ENCODE measurements around the gene CD63.

DNA sequence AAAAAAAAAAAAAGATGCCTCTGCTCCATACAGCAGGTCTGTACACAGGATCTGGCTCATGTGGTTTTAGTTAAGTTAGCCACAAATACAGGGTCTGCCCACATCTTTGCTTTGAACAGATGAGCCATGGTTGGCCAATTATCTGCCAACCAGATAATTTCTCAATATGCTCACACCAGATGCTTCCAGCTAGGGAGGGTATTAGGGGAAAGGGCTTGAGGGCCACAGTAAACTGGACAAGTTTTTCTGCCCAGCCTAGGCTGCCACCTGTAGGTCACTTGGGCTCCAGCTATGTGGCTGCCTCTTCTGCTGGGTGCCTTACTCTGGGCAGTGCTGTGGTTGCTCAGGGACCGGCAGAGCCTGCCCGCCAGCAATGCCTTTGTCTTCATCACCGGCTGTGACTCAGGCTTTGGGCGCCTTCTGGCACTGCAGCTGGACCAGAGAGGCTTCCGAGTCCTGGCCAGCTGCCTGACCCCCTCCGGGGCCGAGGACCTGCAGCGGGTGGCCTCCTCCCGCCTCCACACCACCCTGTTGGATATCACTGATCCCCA, 7.8 kb downstream of the CD63 start:
- no peak for TF ChIP-seq EP300 (IDR thresholded peaks at IDR 0.05; ENCODE audit: low read depth)
- TF ChIP-seq, protein P1, sequence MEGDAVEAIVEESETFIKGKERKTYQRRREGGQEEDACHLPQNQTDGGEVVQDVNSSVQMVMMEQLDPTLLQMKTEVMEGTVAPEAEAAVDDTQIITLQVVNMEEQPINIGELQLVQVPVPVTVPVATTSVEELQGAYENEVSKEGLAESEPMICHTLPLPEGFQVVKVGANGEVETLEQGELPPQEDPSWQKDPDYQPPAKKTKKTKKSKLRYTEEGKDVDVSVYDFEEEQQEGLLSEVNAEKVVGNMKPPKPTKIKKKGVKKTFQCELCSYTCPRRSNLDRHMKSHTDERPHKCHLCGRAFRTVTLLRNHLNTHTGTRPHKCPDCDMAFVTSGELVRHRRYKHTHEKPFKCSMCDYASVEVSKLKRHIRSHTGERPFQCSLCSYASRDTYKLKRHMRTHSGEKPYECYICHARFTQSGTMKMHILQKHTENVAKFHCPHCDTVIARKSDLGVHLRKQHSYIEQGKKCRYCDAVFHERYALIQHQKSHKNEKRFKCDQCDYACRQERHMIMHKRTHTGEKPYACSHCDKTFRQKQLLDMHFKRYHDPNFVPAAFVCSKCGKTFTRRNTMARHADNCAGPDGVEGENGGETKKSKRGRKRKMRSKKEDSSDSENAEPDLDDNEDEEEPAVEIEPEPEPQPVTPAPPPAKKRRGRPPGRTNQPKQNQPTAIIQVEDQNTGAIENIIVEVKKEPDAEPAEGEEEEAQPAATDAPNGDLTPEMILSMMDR (IDR thresholded peaks at IDR 0.05) = peak; percentile 42 to 62 (median 59)
- no peak for TF ChIP-seq POLR2A (IDR thresholded peaks at IDR 0.05)

Data from transverse colon (tissue), 3 donors.